Upper lobe of right lung (tissue), 1 donor: Measurements from ENCODE around the gene PURA. TPM values are rescaled to one million over a fixed set of nuclear protein-coding genes. Genes with fewer than 3 reads are reported as not detected.

Experiments used
- ATAC-seq: fragments of 200-7000 bp; cut with Tn5 transposase; one replicate; pipeline ENCODE4 v1.9.1; 2020; ENCODE audit warnings: mild to moderate bottlenecking, moderate library complexity
- DNase-seq: peaks from one replicate; pipeline ENCODE4 v3.0.0-alpha.2; 2020
- H3K27ac ChIP-seq: fragments of 200-600 bp; one replicate; pipeline ENCODE4 v1.8.0; 2022
- H3K27me3 ChIP-seq: fragments of 200-600 bp; one replicate; pipeline ENCODE4 v1.8.0; 2022; ENCODE audit warnings: mild to moderate bottlenecking
- H3K36me3 ChIP-seq: fragments of 200-600 bp; one replicate; pipeline ENCODE4 v1.8.0; 2022
- H3K4me1 ChIP-seq: fragments of 200-600 bp; one replicate; pipeline ENCODE4 v1.8.0; 2022
- H3K4me3 ChIP-seq: fragments of 200-600 bp; one replicate; pipeline ENCODE4 v1.8.0; 2022; ENCODE audit warnings: mild to moderate bottlenecking
- H3K9me3 ChIP-seq: fragments of 200-600 bp; one replicate; pipeline ENCODE4 v1.8.0; 2022
- CTCF ChIP-seq: fragments of 200-600 bp; IDR thresholded peaks from one replicate; pipeline ENCODE4 v1.8.0; 2022; ENCODE audit warnings: antibody characterized with exemption
- intact Hi-C: fragments of 100-400 bp; cut with DNase I; formaldehyde crosslinking; loops from one replicate; pipeline ENCODE4 v1.11.0; 2022
- total RNA-seq: library from RNA; stranded (reverse); fragmentation: NEBNext Ultra II Directional; extraction: Animal tissue kit (Norgen Biotek cat#: 25700); gene quantifications from one replicate; pipeline ENCODE4 v1.2.1, GENCODE V29; 2021
- donor health status: DM: no; HTN: yes; CAD: no; lungs with severe emphysema.

The PURA gene
- total RNA-seq, 1 donor from 2014 or later: 31.5 TPM

DNA sequence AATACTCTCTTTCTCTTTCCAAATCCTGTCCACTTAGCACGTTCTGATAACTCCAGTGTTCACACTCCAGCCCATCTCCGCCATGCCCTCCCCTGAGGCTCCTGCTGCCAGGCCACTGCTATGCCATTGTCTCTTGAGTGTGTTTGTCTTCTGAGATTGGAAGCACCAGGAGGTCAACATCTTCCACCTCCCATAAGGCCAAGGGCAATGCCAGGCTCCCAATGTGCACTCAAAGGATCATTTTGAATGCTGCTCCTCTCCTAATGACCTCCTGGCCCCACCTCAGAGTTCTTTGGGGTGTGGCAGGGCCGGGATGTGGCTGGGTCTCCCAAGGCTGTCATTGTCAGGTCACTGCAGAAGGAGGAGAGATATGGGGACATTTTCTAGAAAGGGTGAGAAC is 31.3 kb downstream of the PURA start:
- H3K9me3 ChIP-seq: no peaks in the 10 kb centered on the region
- intact Hi-C loops: no loop called here

GRCh38 chr5:140145818-140146522 is 32.1 kb downstream of the PURA start:
- no peak overlapping the region for H3K27ac ChIP-seq
- DNase-seq (peak; percentile 90), ATAC-seq (peak; percentile 94)

More for the DNA sequence above, 31.3 kb downstream of the PURA start:
- DNase-seq (no peak), ATAC-seq (no peak)
- Histone ChIP-seq H3K4me3 (peak overlapping the region; percentile 44), H3K27me3 (no peaks in the 10 kb centered on the region), H3K27ac (no peak overlapping the region), H3K36me3 (no peaks in the 10 kb centered on the region), H3K4me1 (peaks cover 31% of the 10 kb centered on the region)
- TF ChIP-seq CTCF: no peak

DNA sequence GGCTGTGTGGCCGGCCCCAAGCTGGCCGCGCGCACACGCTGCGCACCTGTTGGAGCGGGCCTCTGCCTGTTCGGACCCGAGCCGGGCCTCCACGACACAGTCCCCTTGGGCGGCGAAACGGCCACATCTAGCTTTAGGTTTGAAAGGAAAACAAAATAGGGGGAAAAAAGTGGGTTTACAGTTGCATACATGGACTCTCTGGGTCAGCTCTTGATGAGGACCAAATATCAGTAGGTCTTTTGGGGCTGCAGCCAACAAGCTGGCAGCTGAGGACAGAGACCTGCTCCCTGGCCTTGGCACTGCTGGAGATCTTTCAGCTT is 32.6 kb downstream of the PURA start:
- H3K27ac ChIP-seq: no peak overlapping the region
- no peaks in the 10 kb centered on the region for H3K27me3 ChIP-seq
- no peaks in the 10 kb centered on the region for H3K36me3 ChIP-seq
- no peak for TF ChIP-seq CTCF
- DNase-seq (no peak), ATAC-seq (no peak)
- H3K4me1 ChIP-seq: peaks cover 22% of the 10 kb centered on the region
- H3K9me3 ChIP-seq: no peaks in the 10 kb centered on the region
- intact Hi-C loops: no loop called here
- no peak overlapping the region for H3K4me3 ChIP-seq

More at GRCh38 chr5:140145818-140146522, 32.1 kb downstream of the PURA start:
- Histone ChIP-seq H3K9me3 (no peaks in the 10 kb centered on the region), H3K27me3 (no peaks in the 10 kb centered on the region), H3K4me1 (peaks cover 24% of the 10 kb centered on the region), H3K4me3 (peak overlapping the region; percentile 44), H3K36me3 (no peaks in the 10 kb centered on the region)
- intact Hi-C loops: no loop called here
- TF ChIP-seq CTCF: peak; percentile 81

DNA sequence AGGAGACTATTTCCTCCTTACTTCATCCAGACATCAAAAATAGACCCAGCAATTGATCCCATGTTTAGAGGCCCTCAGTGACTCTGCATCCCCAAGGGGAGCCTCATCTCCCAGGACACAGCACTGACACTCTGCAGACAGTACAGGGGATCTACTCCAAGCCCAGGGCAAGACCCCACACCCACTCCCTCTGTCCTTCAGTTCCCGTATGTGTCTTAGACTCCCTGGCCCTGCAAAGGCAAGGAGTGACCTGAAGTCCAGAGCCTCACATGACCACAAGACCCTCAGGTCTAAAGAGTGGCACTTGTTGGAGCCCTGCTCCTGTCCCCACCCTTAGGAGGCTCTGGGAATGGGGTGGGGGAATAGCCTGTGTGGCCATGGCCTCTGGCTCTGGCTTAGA is 33.6 kb downstream of the PURA start:
- no peak for ATAC-seq
- no peak overlapping the region for H3K27ac ChIP-seq
- intact Hi-C loops: no loop called here
- DNase-seq: no peak
- H3K36me3 ChIP-seq: no peaks in the 10 kb centered on the region
- peaks cover 23% of the 10 kb centered on the region for H3K4me1 ChIP-seq
- H3K27me3 ChIP-seq: no peaks in the 10 kb centered on the region
- H3K9me3 ChIP-seq: no peaks in the 10 kb centered on the region
- TF ChIP-seq CTCF: no peak
- H3K4me3 ChIP-seq: no peak overlapping the region

DNA sequence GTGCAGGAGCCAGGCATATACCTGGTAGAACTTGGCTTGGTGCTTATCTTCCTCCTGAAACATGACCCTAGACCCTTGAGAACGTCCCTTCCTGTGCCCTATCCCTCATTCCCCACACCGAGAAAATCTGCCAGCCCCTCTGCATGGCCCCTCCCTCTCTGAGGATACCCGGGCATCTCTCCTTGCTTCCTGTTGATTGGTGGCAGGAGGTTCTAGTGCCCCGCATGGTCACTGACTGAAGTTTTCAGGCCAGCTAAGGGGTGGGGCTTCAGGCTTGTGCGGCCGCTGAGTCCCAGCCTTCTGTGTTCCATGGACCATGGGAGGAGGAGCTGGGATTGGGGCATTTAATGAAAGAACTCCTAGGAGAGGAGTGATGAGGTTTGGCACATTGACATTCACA is 34.6 kb downstream of the PURA start:
- intact Hi-C loops: no loop called here
- H3K36me3 ChIP-seq: no peaks in the 10 kb centered on the region
- no peak for TF ChIP-seq CTCF
- no peaks in the 10 kb centered on the region for H3K9me3 ChIP-seq
- no peak overlapping the region for H3K27ac ChIP-seq
- ATAC-seq: no peak
- H3K4me1 ChIP-seq: peaks cover 33% of the 10 kb centered on the region
- DNase-seq: no peak
- H3K27me3 ChIP-seq: no peaks in the 10 kb centered on the region
- no peak overlapping the region for H3K4me3 ChIP-seq

DNA sequence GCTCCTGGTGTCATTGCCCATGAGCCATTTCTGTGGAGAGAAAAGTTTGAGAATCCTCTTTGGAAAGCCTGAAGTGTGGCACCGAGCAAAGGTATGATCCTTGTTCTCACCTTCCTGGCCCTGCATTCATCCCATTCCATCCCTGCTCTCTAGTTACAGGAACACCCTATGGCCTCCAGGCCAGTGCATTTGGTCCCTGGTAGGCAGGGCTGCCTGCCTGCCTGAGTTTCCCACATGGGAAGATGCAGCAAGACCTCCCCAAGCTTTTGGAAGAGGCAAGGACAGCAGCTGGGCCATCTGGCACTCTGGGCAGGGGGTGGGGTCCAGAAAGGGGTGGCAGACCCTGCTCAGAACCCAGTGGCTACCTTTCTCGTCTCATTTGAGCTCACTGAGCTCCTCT is 36.3 kb downstream of the PURA start:
- no peaks in the 10 kb centered on the region for H3K27me3 ChIP-seq
- DNase-seq (no peak), ATAC-seq (no peak)
- TF ChIP-seq CTCF: no peak
- intact Hi-C loops: no loop called here
- no peak overlapping the region for H3K27ac ChIP-seq
- H3K4me1 ChIP-seq: peaks cover 31% of the 10 kb centered on the region
- no peaks in the 10 kb centered on the region for H3K36me3 ChIP-seq
- no peak overlapping the region for H3K4me3 ChIP-seq
- H3K9me3 ChIP-seq: no peaks in the 10 kb centered on the region
